Esophagus squamous epithelium (tissue), 4 donors: ENCODE results near the gene SEC23IP.

ENCODE experiments used
- CTCF ChIP-seq, 6 experiments: fragments of 450-650 bp in 4 of 6; fragments of 200-600 bp in 2 of 6; sonication (generic) in 2 of 6; IDR thresholded peaks; one replicate each; pipeline ENCODE4 v1.5.1; 2016 to 2019; ENCODE audit warnings: antibody characterized with exemption in 6 of 6, mild to moderate bottlenecking in 4 of 6, moderate library complexity in 4 of 6
- POLR2A ChIP-seq, 4 donors: fragments of 450-650 bp; IDR thresholded peaks; one replicate each; pipeline ENCODE4 v1.6.1; 2017; ENCODE audit warnings: antibody characterized with exemption in 4 of 4, mild to moderate bottlenecking in 4 of 4, moderate library complexity in 3 of 4

- TF ChIP-seq CTCF (IDR thresholded peaks at IDR 0.05) (no peak), POLR2A (IDR thresholded peaks at IDR 0.05) (no peak)
These were observed 3.6 kb downstream of the SEC23IP start for GRCh38 chr10:119896061-119896655.
